ENCODE data around the gene CHRNA4. TPM values are rescaled to one million over a fixed set of nuclear protein-coding genes. Genes with fewer than 3 reads are reported as not detected.

Gene CHRNA4
- total and polyA plus RNA-seq, 2 of the 13 experiments (the other 11 are each of a cell fraction or from before 2014, with no cell fraction given), result not detected

GRCh38 chr20:63363013-63363957 is 2.1 kb upstream of the CHRNA4 start (continued):
- TF ChIP-seq MXD1 (CRISPR knock-in tag; IDR thresholded peaks at IDR 0.05), result peak; percentile 17; the same call in 1 of the 2 replicates
- TF ChIP-seq ZMAT3 (CRISPR knock-in tag; conservative IDR thresholded peaks at IDR 0.05), result peak; percentile 76; the same call in 1 of the 2 replicates
- peak; percentile 67; the same call in 1 of the 2 replicates for TF ChIP-seq KDM5B (CRISPR knock-in tag; IDR thresholded peaks at IDR 0.05; ENCODE audit: borderline replicate concordance)
- TF ChIP-seq KDM1A (CRISPR knock-in tag; IDR thresholded peaks at IDR 0.05), result no peak
- TF ChIP-seq ZNF788 (CRISPR knock-in tag; IDR thresholded peaks at IDR 0.05; ENCODE audit: borderline replicate concordance), result peak; percentile 40; the same call in 1 of the 2 replicates
- TF ChIP-seq YEATS4 (CRISPR knock-in tag; IDR thresholded peaks at IDR 0.05; ENCODE audit: borderline replicate concordance), result peak; percentile 32; the same call in 1 of the 2 replicates
- TF ChIP-seq FOXC1 (CRISPR knock-in tag; IDR thresholded peaks at IDR 0.05; ENCODE audit: borderline replicate concordance), result peak; percentile 63
- peak; percentile 70; the same call in 1 of the 2 replicates for TF ChIP-seq ZNF564 (CRISPR knock-in tag; IDR thresholded peaks at IDR 0.05)
- TF ChIP-seq RBAK (CRISPR knock-in tag; IDR thresholded peaks at IDR 0.05), result peak; percentile 73
- TF ChIP-seq ZNF891 (CRISPR knock-in tag; IDR thresholded peaks at IDR 0.05), result peak; percentile 27; the same call in 1 of the 2 replicates
- TF ChIP-seq TAF1 (CRISPR knock-in tag; IDR thresholded peaks at IDR 0.05), result no peak
- TF ChIP-seq AKAP8 (CRISPR knock-in tag; IDR thresholded peaks at IDR 0.05), result no peak
- TF ChIP-seq PITX1 (CRISPR knock-in tag; IDR thresholded peaks at IDR 0.05), result peak; percentile 75
- peak; percentile 81; the same call in 1 of the 2 replicates for TF ChIP-seq EED (CRISPR knock-in tag; IDR thresholded peaks at IDR 0.05)
- 0 out of 2 replicates have a peak, but pooled peaks have one; percentile 53 for TF ChIP-seq ZSCAN31 (CRISPR knock-in tag; IDR thresholded peaks at IDR 0.05; ENCODE audit: low read depth)
- peak; percentile 99 for TF ChIP-seq NR2F6 (IDR thresholded peaks at IDR 0.05)
- TF ChIP-seq NR2F6 (CRISPR knock-in tag; IDR thresholded peaks at IDR 0.05), result peak; percentile 98
- no peak for TF ChIP-seq POLR2AphosphoS5 (IDR thresholded peaks at IDR 0.05; ENCODE audit: low read depth, low read length)
- no peak; the same call in 1 of the 2 replicates for TF ChIP-seq ZNF354B (CRISPR knock-in tag; IDR thresholded peaks at IDR 0.05)
- TF ChIP-seq LCORL (IDR thresholded peaks at IDR 0.05), result no peak
- peak; percentile 98 for TF ChIP-seq LCORL (CRISPR knock-in tag; IDR thresholded peaks at IDR 0.05)
- TF ChIP-seq ARID5B (CRISPR knock-in tag; IDR thresholded peaks at IDR 0.05), result peak; percentile 46; the same call in 1 of the 2 replicates
- TF ChIP-seq ZNF878 (CRISPR knock-in tag; IDR thresholded peaks at IDR 0.05), result 0 out of 2 replicates have a peak, but pooled peaks have one; percentile 43
- TF ChIP-seq ZNF430 (CRISPR knock-in tag; IDR thresholded peaks at IDR 0.05), result peak; percentile 88
- 0 out of 2 replicates have a peak, but pooled peaks have one; percentile 59 for TF ChIP-seq ZNF441 (CRISPR knock-in tag; IDR thresholded peaks at IDR 0.05; ENCODE audit: borderline replicate concordance)
- TF ChIP-seq HHEX (CRISPR knock-in tag; IDR thresholded peaks at IDR 0.05), result 0 out of 2 replicates have a peak, but pooled peaks have one; percentile 13
- peak; percentile 39; the same call in 1 of the 2 replicates for TF ChIP-seq ZNF543 (CRISPR knock-in tag; IDR thresholded peaks at IDR 0.05)
- no peak for TF ChIP-seq PAF1 (CRISPR knock-in tag; IDR thresholded peaks at IDR 0.05)
- TF ChIP-seq SALL1 (CRISPR knock-in tag; IDR thresholded peaks at IDR 0.05), result peak; percentile 69
